Stimulated activated CD4-positive, alpha-beta T cell treated with anti-CD3 and anti-CD28 coated beads, Interleukin-1b, Interleukin-23, amount 100 ng/mL, for 4 hours (primary cell): Measurements from ENCODE around the gene C10orf62.
"Not testable (repeated sequence)": the region's sequence is repeated elsewhere in the genome, so short reads cannot be mapped to it uniquely, and the experiment has no call there.

Experiments used
- DNase-seq, 2 donors: peaks; one replicate each; pipeline ENCODE4 v3.0.0-alpha.2; 2020; ENCODE audit warnings: low read depth in 2 of 2

C10orf62 gene

GRCh38 chr10:97627731-97628130, 38.2 kb downstream of the C10orf62 start:
- no peak for DNase-seq

DNA sequence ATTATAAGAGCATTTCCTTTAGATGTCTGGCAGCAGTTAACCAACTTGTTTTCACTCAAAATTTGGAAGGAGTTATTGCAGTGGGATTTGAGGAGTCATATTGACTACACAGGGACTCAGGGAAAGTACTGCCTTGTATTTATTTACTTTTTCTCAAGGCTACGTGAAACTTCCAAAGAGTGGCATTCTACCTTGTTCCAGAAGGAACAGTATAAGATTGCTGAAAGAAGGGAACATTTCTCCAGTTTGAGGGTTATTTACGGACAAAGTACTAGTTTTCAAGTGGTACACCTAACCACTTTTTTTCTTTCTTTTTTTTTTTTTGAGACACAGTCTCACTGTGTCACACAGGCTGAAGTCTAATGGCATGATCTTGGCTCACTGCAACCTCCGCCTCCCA, 38.7 kb downstream of the C10orf62 start:
- DNase-seq = no peak

DNA sequence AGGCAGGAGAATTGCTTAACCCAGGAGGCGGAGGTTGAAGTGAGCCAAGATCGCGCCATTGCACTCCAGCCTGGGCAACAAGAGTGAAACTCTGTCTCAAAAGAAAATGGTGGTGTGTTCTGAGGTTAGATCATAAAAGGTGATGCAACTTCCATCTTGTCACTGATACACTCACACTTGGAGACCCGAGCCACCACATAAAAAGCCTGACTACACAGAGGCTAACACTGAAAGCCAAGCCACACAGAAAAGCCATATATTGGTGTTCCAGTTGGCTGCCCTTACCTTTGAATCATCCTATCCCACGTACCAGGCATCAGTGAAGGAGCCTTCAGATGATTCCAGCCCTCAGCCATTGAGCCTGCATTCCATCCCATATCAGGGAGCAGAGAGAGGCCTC, 39.8 kb downstream of the C10orf62 start:
- DNase-seq = no peak

- DNase-seq = no peak
Observed at GRCh38 chr10:97631098-97631497, 41.6 kb downstream of the C10orf62 start.

- DNase-seq = peak; percentile 80 to 81
Observed at GRCh38 chr10:97632949-97633884, 43.7 kb downstream of the C10orf62 start, which contains the start of gene MORN4. TSS of gene MORN4 (minus strand) at chr10:97633500. CDS start at chr10:97619653, 13,847 bp downstream.

DNA sequence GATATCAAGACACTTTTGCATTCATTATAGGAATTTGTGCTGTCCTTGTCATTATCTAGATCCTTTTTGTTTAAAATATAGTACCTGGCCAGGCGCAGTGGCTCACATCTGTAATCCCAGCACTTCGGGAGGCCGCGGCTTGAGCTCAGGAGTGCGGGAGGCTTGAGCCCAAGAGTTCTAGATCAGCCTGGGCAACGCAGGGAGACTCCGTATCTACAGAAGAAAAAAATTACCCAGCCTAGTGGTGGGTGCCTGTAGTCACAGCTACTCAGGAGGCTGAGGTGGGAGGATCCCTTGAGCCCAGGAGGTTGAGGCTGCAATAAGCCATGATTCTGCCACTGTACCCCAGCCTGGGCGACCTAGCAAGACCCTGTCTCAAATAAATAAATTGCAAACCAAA, 44.4 kb downstream of the C10orf62 start:
- DNase-seq = no peak

DNA sequence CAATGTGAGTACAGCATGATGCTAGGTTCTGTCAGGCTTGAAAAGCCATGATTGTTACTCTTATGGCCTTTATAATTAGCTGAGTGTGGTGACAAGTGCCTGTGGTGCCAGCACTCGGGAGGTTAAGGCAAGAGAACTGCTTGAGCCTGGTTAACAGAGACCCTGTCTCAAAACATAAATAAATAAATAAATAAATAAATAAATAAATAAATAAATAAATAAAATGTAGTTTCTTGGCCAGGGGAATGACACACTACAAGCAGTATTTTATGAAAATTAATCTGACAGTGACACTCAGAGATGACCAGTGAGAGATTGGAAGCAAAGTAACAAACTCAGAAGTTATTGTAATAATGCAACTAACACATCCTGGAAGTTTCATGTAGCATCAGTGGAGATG, 46.1 kb downstream of the C10orf62 start:
- DNase-seq = no peak

GRCh38 chr10:97639090-97639489, 49.6 kb downstream of the C10orf62 start:
- not testable (repeated sequence) for DNase-seq

DNA sequence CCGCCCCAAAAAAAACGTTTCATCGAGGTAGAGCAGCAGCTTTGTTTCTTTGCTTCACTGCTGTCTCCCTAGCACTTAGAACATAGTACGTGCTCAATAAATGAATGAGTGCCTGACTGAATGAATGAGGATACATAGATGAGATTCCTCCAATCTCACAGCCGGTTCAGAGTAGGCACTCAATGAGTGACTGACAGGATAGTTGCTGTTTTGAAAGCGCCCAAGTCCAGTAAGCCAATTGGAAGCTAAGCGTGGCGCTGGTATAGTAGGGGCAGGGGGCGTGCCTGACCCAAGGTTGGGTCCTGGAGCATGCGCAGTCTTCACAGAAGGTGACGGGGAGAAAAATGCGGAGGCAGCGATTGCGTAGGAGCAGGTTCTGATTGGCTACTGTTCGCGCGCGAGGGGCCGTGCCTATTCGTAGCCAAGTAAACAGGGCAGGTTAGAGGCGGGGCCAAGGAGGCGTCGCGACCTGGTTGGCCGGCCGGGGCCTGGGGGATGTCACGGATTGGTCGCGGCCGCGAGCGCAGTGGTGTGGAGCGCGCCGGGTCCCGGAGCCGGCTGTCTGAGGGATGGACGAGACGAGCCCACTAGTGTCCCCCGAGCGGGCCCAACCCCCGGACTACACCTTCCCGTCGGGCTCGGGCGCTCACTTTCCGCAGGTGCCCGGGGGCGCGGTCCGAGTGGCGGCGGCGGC, 50.8 kb downstream of the C10orf62 start, which contains the start of gene PI4K2A:
Gene PI4K2A (plus strand): TSS at position 498 of the 694 bp plus-strand sequence. CDS start 72 bp downstream, at position 570.
- DNase-seq = peak; percentile 96 to 98
